Body of pancreas (tissue), 4 donors: ENCODE results near the gene C5orf15.

Experiments
- CTCF ChIP-seq, 7 experiments: fragments of 450-650 bp in 4 of 7; fragments of 200-600 bp in 3 of 7; sonication (generic) in 3 of 7; IDR thresholded peaks; one replicate each; pipeline ENCODE4 v1.5.1; 2016 to 2019; ENCODE audit warnings: antibody characterized with exemption in 7 of 7
- POLR2A ChIP-seq, 3 donors: fragments of 450-650 bp; IDR thresholded peaks; one replicate each; pipeline ENCODE4 v1.6.1; 2016; ENCODE audit warnings: antibody characterized with exemption in 3 of 3, mild to moderate bottlenecking in 2 of 3

GRCh38 chr5:133947431-133947841 lies 21.0 kb downstream of the C5orf15 start:
- TF ChIP-seq CTCF (IDR thresholded peaks at IDR 0.05), result no peak
- TF ChIP-seq POLR2A (IDR thresholded peaks at IDR 0.05), result no peak
